TTC549 (cell line): ENCODE measurements around the gene CUL1.

Experiments used
- FAIRE-seq: peaks from 2 replicates; lab custom pipeline; 2012; peaks lifted over from hg19 to GRCh38; lab: Jason Lieb, UNC

The CUL1 gene

GRCh38 chr7:148804343-148805235 lies 105.9 kb downstream of the CUL1 start:
- no peak for FAIRE-seq

- FAIRE-seq: no peak
Measured at GRCh38 chr7:148806187-148806586, 107.5 kb downstream of the CUL1 start.

GRCh38 chr7:148807436-148807835 lies 108.7 kb downstream of the CUL1 start:
- no peak for FAIRE-seq

- no peak for FAIRE-seq
Measured at GRCh38 chr7:148809856-148810255, 111.2 kb downstream of the CUL1 start.

GRCh38 chr7:148811892-148812291 lies 113.2 kb downstream of the CUL1 start:
- no peak for FAIRE-seq

GRCh38 chr7:148813890-148814289 lies 115.2 kb downstream of the CUL1 start:
- no peak for FAIRE-seq

GRCh38 chr7:148814922-148815559 lies 116.3 kb downstream of the CUL1 start:
- FAIRE-seq: no peak

GRCh38 chr7:148815612-148816011 lies 116.9 kb downstream of the CUL1 start:
- no peak for FAIRE-seq

GRCh38 chr7:148819697-148820360 lies 121.1 kb downstream of the CUL1 start:
- no peak for FAIRE-seq

- no peak for FAIRE-seq
Measured at GRCh38 chr7:148821422-148821821, 122.7 kb downstream of the CUL1 start.

GRCh38 chr7:148824864-148825263 lies 126.2 kb downstream of the CUL1 start:
- no peak for FAIRE-seq

GRCh38 chr7:148825338-148825737 lies 126.6 kb downstream of the CUL1 start:
- no peak for FAIRE-seq

- FAIRE-seq: no peak
Measured at GRCh38 chr7:148828965-148829364, 130.3 kb downstream of the CUL1 start.

- FAIRE-seq: no peak
Measured at GRCh38 chr7:148830897-148831692, 132.4 kb downstream of the CUL1 start.

GRCh38 chr7:148831782-148832181 lies 133.1 kb downstream of the CUL1 start:
- no peak for FAIRE-seq

- no peak for FAIRE-seq
Measured at GRCh38 chr7:148834605-148835004, 135.9 kb downstream of the CUL1 start.

- no peak for FAIRE-seq
Measured at GRCh38 chr7:148835854-148836253, 137.2 kb downstream of the CUL1 start.

GRCh38 chr7:148838905-148839304 lies 140.2 kb downstream of the CUL1 start:
- no peak for FAIRE-seq

- no peak for FAIRE-seq
Measured at GRCh38 chr7:148847815-148848734, 149.4 kb downstream of the CUL1 start.

- no peak for FAIRE-seq
Measured at GRCh38 chr7:148849393-148850098, 150.8 kb downstream of the CUL1 start.

GRCh38 chr7:148850564-148850963 lies 151.9 kb downstream of the CUL1 start:
- FAIRE-seq: no peak
